ENCODE results near the gene SIM1.

- TF ChIP-seq, protein P1, sequence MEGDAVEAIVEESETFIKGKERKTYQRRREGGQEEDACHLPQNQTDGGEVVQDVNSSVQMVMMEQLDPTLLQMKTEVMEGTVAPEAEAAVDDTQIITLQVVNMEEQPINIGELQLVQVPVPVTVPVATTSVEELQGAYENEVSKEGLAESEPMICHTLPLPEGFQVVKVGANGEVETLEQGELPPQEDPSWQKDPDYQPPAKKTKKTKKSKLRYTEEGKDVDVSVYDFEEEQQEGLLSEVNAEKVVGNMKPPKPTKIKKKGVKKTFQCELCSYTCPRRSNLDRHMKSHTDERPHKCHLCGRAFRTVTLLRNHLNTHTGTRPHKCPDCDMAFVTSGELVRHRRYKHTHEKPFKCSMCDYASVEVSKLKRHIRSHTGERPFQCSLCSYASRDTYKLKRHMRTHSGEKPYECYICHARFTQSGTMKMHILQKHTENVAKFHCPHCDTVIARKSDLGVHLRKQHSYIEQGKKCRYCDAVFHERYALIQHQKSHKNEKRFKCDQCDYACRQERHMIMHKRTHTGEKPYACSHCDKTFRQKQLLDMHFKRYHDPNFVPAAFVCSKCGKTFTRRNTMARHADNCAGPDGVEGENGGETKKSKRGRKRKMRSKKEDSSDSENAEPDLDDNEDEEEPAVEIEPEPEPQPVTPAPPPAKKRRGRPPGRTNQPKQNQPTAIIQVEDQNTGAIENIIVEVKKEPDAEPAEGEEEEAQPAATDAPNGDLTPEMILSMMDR (IDR thresholded peaks at IDR 0.05; ENCODE audit: low read depth, low read length): no peak
- no peak for TF ChIP-seq EZH2phosphoT487 (IDR thresholded peaks at IDR 0.05; ENCODE audit: low read depth)
These were observed 116.7 kb downstream of the SIM1 start for GRCh38 chr6:100347901-100348550.

Measured in OCI-LY3 (cell line).